ENCODE data around the gene DBI.

GRCh38 chr2:119377294-119377992 is 10.7 kb downstream of the DBI start:
- TF ChIP-seq EZH2 (IDR thresholded peaks at IDR 0.05; ENCODE audit: low read depth, unreplicated experiment) (no peak), EZH2phosphoT487 (IDR thresholded peaks at IDR 0.05; ENCODE audit: unreplicated experiment) (no peak), CTCF (conservative IDR thresholded peaks at IDR 0.05; ENCODE audit: low read depth in 2 of 2) (no peak), POLR2AphosphoS5 (IDR thresholded peaks at IDR 0.05; ENCODE audit: low read depth) (no peak), REST (IDR thresholded peaks at IDR 0.05; ENCODE audit: unreplicated experiment) (no peak)

Data from GM23338 (cell line).